IMR-90 (cell line): ENCODE measurements around the gene TENM3. TPM values are rescaled to one million over a fixed set of nuclear protein-coding genes. Genes with fewer than 3 reads are reported as not detected.

Source experiments
- ATAC-seq: fragments of 200-7000 bp; cut with Tn5 transposase; 2 replicates; pipeline ENCODE4 v1.9.1; 2020; ENCODE audit warnings: low read depth, mild to moderate bottlenecking, moderate library complexity
- BruUV-seq: library from RNA; stranded (reverse); fragments of 400-500 nt; replicated peaks from 2 replicates; lab custom pipeline; 2021; lab: Mats Ljungman, UMichigan
- CTCF ChIA-PET: fragments of 300-600 bp; formaldehyde crosslinking; extraction: SDS; loops from one replicate; lab custom pipeline; 2021; ENCODE audit warnings: antibody characterized with exemption; lab: Yijun Ruan, JAX
- POLR2A ChIA-PET: fragments of 300-600 bp; sonication (Branson Sonifier 250); formaldehyde crosslinking; loops from one replicate; lab custom pipeline; 2022; ENCODE audit warnings: antibody characterized with exemption; ENCODE audit not compliant: unreplicated experiment; lab: Charles Lee
- DNase-seq: peaks from one replicate; pipeline ENCODE4 v3.0.0; 2013
- H2AFZ ChIP-seq: replicated peaks from 2 replicates; pipeline ENCODE3; 2013; ENCODE audit warnings: low read length, mild to moderate bottlenecking; ENCODE audit not compliant: poor library complexity
- H2AK5ac ChIP-seq: 2 replicates; pipeline ENCODE4 v1.6.1; 2013; ENCODE audit warnings: low read depth, low read length, inconsistent platforms
- H2AK9ac ChIP-seq: replicated peaks from 2 replicates; pipeline ENCODE3; 2013; ENCODE audit warnings: mild to moderate bottlenecking, low read depth, low read length, moderate library complexity; ENCODE audit not compliant: poor library complexity
- H2BK120ac ChIP-seq: 2 replicates; pipeline ENCODE4 v1.6.1; 2013; ENCODE audit warnings: low read depth, low read length, inconsistent platforms
- H2BK15ac ChIP-seq: 3 replicates; pipeline ENCODE4 v1.6.1; 2013; ENCODE audit warnings: low read depth, low read length, inconsistent platforms
- H2BK20ac ChIP-seq: 2 replicates; pipeline ENCODE4 v1.6.1; 2013; ENCODE audit warnings: low read depth, mild to moderate bottlenecking, inconsistent platforms, low read length, moderate library complexity
- H2BK5ac ChIP-seq: 2 replicates; pipeline ENCODE4 v1.6.1; 2013; ENCODE audit warnings: mild to moderate bottlenecking, low read depth, low read length, inconsistent platforms; ENCODE audit not compliant: poor library complexity, severe bottlenecking
- H3K14ac ChIP-seq: replicated peaks from 2 replicates; pipeline ENCODE4 v1.6.1; 2013; ENCODE audit warnings: low read depth, low read length, inconsistent platforms
- H3K18ac ChIP-seq: 2 replicates; pipeline ENCODE4 v1.6.1; 2013; ENCODE audit warnings: low read depth, low read length, control low read depth
- H3K23ac ChIP-seq: 2 replicates; pipeline ENCODE4 v1.6.1; 2013; ENCODE audit warnings: low read depth, low read length, inconsistent platforms
- H3K27ac ChIP-seq: 2 replicates; pipeline ENCODE4 v1.5.1; 2013; ENCODE audit warnings: mild to moderate bottlenecking, control low read depth, low read length; ENCODE audit not compliant: insufficient read depth
- H3K27me3 ChIP-seq: 2 replicates; pipeline ENCODE4 v1.6.1; 2013; ENCODE audit warnings: low read length; ENCODE audit not compliant: control insufficient read depth, insufficient read depth
- H3K36me3 ChIP-seq: 2 replicates; pipeline ENCODE4 v1.6.1; 2013; ENCODE audit warnings: low read length, mixed read lengths; ENCODE audit not compliant: control insufficient read depth, insufficient read depth
- H3K4ac ChIP-seq: 2 replicates; pipeline ENCODE4 v1.6.1; 2013; ENCODE audit warnings: low read depth, low read length, inconsistent platforms
- H3K4me1 ChIP-seq: 2 replicates; pipeline ENCODE4 v1.6.1; 2013; ENCODE audit warnings: low read length, mixed read lengths; ENCODE audit not compliant: control insufficient read depth, insufficient read depth
- H3K4me2 ChIP-seq: 2 replicates; pipeline ENCODE4 v1.6.1; 2013; ENCODE audit warnings: low read depth, mild to moderate bottlenecking, control low read depth, low read length, moderate library complexity
- H3K4me3 ChIP-seq: 2 replicates; pipeline ENCODE4 v1.5.1; 2013; ENCODE audit warnings: low read depth, mild to moderate bottlenecking, control low read depth, low read length, moderate library complexity; ENCODE audit not compliant: insufficient read depth
- H3K56ac ChIP-seq: 2 replicates; pipeline ENCODE4 v1.6.1; 2013; ENCODE audit warnings: low read length, inconsistent platforms; ENCODE audit not compliant: insufficient read depth; ENCODE audit errors: extremely low read depth
- H3K79me1 ChIP-seq, 2 experiments: 2 replicates each; pipeline ENCODE4 v1.6.1; 2013; ENCODE audit warnings: low read length in 2 of 2, inconsistent platforms in 1 of 2, low read depth in 1 of 2
- H3K9ac ChIP-seq: 2 replicates; pipeline ENCODE4 v1.6.1; 2013; ENCODE audit warnings: low read depth, low read length, control low read depth
- H3K9me1 ChIP-seq: 2 replicates; pipeline ENCODE4 v1.6.1; 2013; ENCODE audit warnings: low read length, inconsistent platforms; ENCODE audit not compliant: insufficient read depth
- H3K9me3 ChIP-seq: 2 replicates; pipeline ENCODE4 v1.6.1; 2013; ENCODE audit warnings: low read length; ENCODE audit not compliant: control insufficient read depth, insufficient read depth
- H4K20me1 ChIP-seq: 2 replicates; pipeline ENCODE4 v1.6.1; 2013; ENCODE audit warnings: low read length, inconsistent platforms; ENCODE audit not compliant: insufficient read depth
- H4K5ac ChIP-seq: 2 replicates; pipeline ENCODE4 v1.6.1; 2013; ENCODE audit warnings: mild to moderate bottlenecking, low read depth, low read length, control low read depth
- H4K8ac ChIP-seq, 2 experiments: 2 replicates each; pipeline ENCODE4 v1.6.1; 2013; ENCODE audit warnings: low read depth in 2 of 2, low read length in 2 of 2, control low read depth in 1 of 2, inconsistent platforms in 1 of 2
- H4K91ac ChIP-seq: 2 replicates; pipeline ENCODE4 v1.6.1; 2013; ENCODE audit warnings: low read depth, low read length, inconsistent platforms; ENCODE audit not compliant: insufficient read depth
- BHLHE40 ChIP-seq: fragments of 150-350 bp; IDR thresholded peaks from 2 replicates; pipeline ENCODE4 v1.6.1; 2016; ENCODE audit warnings: mild to moderate bottlenecking, low read depth, low read length
- CEBPB ChIP-seq: IDR thresholded peaks from 2 replicates; pipeline ENCODE4 v1.6.1; 2012; ENCODE audit warnings: low read depth, low read length, improper control_type of control experiment
- CHD1 ChIP-seq: IDR thresholded peaks from 2 replicates; pipeline ENCODE4 v1.6.1; 2012; ENCODE audit warnings: low read depth, low read length, improper control_type of control experiment
- FOS ChIP-seq: fragments of 150-350 bp; IDR thresholded peaks from 2 replicates; pipeline ENCODE4 v1.6.1; 2016; ENCODE audit warnings: low read depth, low read length
- RCOR1 ChIP-seq: IDR thresholded peaks from 2 replicates; pipeline ENCODE4 v1.6.1; 2012; ENCODE audit warnings: mild to moderate bottlenecking, low read length, improper control_type of control experiment; ENCODE audit not compliant: insufficient replicate concordance
- SMC3 ChIP-seq: fragments of 150-350 bp; IDR thresholded peaks from 2 replicates; pipeline ENCODE4 v1.6.1; 2016; ENCODE audit warnings: low read depth, mild to moderate bottlenecking, antibody characterized with exemption, low read length, moderate library complexity
- WGBS, 2 experiments: methylation state at CpG; one replicate each; pipeline versions ENCODE4 v1.1.5 to v1.1.7; 2013; ENCODE audit warnings: missing lambda C conversion rate in 2 of 2; ENCODE audit not compliant: insufficient read length in 1 of 2; ENCODE audit errors: extremely low coverage in 2 of 2; 5-methylcytosine and 5-hydroxymethylcytosine counted together
- dilution Hi-C: fragments of 300-500 bp; cut with HindIII; formaldehyde crosslinking; loops from one replicate; pipeline ENCODE4 v1.14.3; 2018; ENCODE audit warnings: low sequenced_read_pairs; ENCODE audit not compliant: unreplicated experiment
- in situ Hi-C: fragments of 300-500 bp; cut with MboI; formaldehyde crosslinking; loops from 3 replicates; pipeline ENCODE4 v1.14.3; 2019; ENCODE audit warnings: low sequenced_read_pairs, inconsistent platforms, mixed read lengths
- intact Hi-C: fragments of 100-400 bp; cut with micrococcal nuclease; formaldehyde crosslinking; loops from 2 replicates; pipeline ENCODE4 v1.10.0; 2022
- polyA plus RNA-seq, 3 experiments: library from polyadenylated mRNA; depleted of rRNA; stranded (reverse); fragments of >200 nt; gene quantifications; 2 replicates each; pipeline ENCODE4 v1.2.3, GENCODE V29; 2012; ENCODE audit warnings: low replicate concordance in 1 of 3
- total RNA-seq: library from RNA; depleted of rRNA; stranded (reverse); fragments of >200 nt; gene quantifications from 2 replicates; pipeline ENCODE4 v1.2.3, GENCODE V29; 2012
- TF ChIP-seq, protein P1 (sequence below): fragments of 150-350 bp; IDR thresholded peaks from 2 replicates; pipeline ENCODE4 v1.6.1; 2017; ENCODE audit warnings: mild to moderate bottlenecking, antibody characterized with exemption, low read length, low read depth
- TF ChIP-seq, protein P2 (sequence below): conservative IDR thresholded peaks from 2 replicates; pipeline ENCODE4 v1.5.1; 2012; ENCODE audit warnings: mild to moderate bottlenecking, low read depth, low read length, improper control_type of control experiment

Gene TENM3
- total and polyA plus RNA-seq, 2 of the 4 experiments (the other 2 are of a cell fraction): 29.9 to 173 TPM

DNA sequence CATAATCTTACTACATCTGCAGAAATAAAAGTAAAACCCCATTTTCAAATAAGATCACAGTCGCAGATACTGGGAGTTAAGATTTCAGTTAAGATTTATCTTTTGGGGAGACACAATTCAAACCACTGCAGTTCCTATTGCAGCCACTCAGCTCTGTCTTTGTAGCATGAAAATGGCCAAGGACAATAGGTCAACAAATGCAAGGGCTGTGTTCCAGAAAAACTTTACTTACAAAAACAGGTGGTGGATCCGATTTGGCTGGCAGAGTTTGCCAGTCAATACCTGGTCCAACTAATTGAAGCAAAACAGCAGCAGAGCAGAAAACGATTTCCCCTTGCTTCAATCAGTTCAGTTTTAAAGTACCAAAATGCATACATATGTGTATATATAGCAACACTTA lies 77.4 kb downstream of the TENM3 start:
- Histone ChIP-seq H3K14ac (no peak overlapping the region), H2BK120ac (no peak overlapping the region), H3K27ac (no peak overlapping the region), H3K27me3 (no peaks in the 10 kb centered on the region), H4K91ac (no peak overlapping the region), H3K4me1 (no peaks in the 10 kb centered on the region), H2AFZ (no peak overlapping the region), H3K79me1 (no peaks in the 10 kb centered on the region), H2BK20ac (no peak overlapping the region), H3K18ac (no peak overlapping the region), H4K5ac (no peak overlapping the region), H3K9ac (no peak overlapping the region), H4K8ac (no peak overlapping the region), H3K4ac (no peak overlapping the region), H3K23ac (no peak overlapping the region), H2BK5ac (no peak overlapping the region), H3K56ac (no peak overlapping the region), H4K20me1 (no peaks in the 10 kb centered on the region), H2AK5ac (no peak overlapping the region), H3K4me2 (no peak overlapping the region), H3K36me3 (peaks cover 3% of the 10 kb centered on the region; the same call in 1 of the 2 replicates), H3K4me3 (no peak overlapping the region), H2AK9ac (no peak overlapping the region), H3K9me1 (no peaks in the 10 kb centered on the region), H2BK15ac (no peak overlapping the region), H3K9me3 (no peaks in the 10 kb centered on the region)
- dilution Hi-C loops (no loop called here), intact Hi-C loops (no loop called here), in situ Hi-C loops (no loop called here)
- WGBS, 2 experiments: no CpG with 5 or more reads among the region's 3 CpGs
- no peak for DNase-seq
- ATAC-seq: no peak
- BruUV-seq: no TSS peak
- TF ChIP-seq SMC3: no peak
- no peak for TF ChIP-seq CEBPB
- TF ChIP-seq, protein P1, sequence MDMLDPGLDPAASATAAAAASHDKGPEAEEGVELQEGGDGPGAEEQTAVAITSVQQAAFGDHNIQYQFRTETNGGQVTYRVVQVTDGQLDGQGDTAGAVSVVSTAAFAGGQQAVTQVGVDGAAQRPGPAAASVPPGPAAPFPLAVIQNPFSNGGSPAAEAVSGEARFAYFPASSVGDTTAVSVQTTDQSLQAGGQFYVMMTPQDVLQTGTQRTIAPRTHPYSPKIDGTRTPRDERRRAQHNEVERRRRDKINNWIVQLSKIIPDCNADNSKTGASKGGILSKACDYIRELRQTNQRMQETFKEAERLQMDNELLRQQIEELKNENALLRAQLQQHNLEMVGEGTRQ: no peak
- no peak for TF ChIP-seq CHD1
- no peak for TF ChIP-seq RCOR1
- TF ChIP-seq FOS: no peak
- TF ChIP-seq, protein P2, sequence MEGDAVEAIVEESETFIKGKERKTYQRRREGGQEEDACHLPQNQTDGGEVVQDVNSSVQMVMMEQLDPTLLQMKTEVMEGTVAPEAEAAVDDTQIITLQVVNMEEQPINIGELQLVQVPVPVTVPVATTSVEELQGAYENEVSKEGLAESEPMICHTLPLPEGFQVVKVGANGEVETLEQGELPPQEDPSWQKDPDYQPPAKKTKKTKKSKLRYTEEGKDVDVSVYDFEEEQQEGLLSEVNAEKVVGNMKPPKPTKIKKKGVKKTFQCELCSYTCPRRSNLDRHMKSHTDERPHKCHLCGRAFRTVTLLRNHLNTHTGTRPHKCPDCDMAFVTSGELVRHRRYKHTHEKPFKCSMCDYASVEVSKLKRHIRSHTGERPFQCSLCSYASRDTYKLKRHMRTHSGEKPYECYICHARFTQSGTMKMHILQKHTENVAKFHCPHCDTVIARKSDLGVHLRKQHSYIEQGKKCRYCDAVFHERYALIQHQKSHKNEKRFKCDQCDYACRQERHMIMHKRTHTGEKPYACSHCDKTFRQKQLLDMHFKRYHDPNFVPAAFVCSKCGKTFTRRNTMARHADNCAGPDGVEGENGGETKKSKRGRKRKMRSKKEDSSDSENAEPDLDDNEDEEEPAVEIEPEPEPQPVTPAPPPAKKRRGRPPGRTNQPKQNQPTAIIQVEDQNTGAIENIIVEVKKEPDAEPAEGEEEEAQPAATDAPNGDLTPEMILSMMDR: no peak
- no peak for TF ChIP-seq BHLHE40
- ChIA-PET CTCF (no interaction called here), POLR2A (no interaction called here)
